Frontal cortex (tissue), 4 donors: Measurements from ENCODE around the gene CACNA1I. TPM values are rescaled to one million over a fixed set of nuclear protein-coding genes. Genes with fewer than 3 reads are reported as not detected.

Experiments
- DNase-seq, 2 donors: peaks; one replicate each; pipeline ENCODE4 v3.0.0; 2012; ENCODE audit warnings: low spot score in 2 of 2
- FAIRE-seq: peaks from 2 replicates; lab custom pipeline; 2012; peaks lifted over from hg19 to GRCh38; lab: Jason Lieb, UNC
- total RNA-seq: library from RNA; depleted of rRNA; stranded (reverse); fragments of >200 nt; gene quantifications from one replicate; pipeline ENCODE4 v1.2.3, GENCODE V29; 2014
- donor health status: control.
- donor health status: control.
- donor health status: control.

CACNA1I gene
- total RNA-seq, 1 donor from 2014 or later: 5.3 TPM

DNA sequence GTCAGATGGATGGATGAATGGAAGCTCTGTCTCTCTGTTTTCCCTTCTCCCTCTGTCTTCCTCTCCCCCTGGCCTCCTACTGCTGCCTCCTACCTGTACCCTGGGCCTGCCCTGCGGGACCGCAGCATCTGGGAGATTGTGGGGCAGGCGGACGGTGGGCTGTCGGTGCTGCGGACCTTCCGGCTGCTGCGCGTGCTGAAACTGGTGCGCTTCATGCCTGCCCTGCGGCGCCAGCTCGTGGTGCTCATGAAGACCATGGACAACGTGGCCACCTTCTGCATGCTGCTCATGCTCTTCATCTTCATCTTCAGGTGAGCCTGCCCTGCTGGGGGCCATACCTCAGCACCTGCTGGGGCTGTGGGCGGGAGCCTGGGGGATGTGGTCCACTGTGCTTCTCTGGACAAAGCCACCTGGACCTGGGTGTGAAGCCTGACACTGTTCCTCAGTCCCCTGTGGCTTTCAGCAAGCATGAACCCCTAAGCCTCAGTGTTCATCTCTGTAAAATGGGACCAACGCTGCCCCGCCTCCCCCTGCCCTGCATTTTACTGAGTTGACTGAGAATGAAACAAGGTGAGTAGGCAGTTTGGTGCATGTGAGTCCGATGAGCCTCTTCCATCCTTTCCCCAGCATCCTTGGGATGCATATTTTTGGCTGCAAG, 88.4 kb downstream of the CACNA1I start:
- no peak for FAIRE-seq
- no peak for DNase-seq

DNA sequence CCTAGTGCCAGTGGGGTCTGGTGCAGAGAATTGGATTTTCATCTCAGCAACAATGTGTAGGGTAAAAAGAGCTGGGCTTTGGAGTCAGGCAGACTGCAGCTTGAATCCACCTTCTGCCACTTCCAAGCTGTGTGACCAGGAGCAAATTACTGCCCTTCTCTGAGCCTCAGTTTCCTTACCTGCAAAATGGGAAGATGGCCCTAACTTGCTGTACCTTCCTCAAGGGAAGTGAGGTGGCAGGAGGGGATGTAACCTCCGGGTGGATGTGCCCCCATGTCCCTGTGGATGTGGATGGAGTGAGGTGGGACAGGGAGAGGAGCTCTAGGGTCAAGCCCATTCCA, 90.9 kb downstream of the CACNA1I start:
- no peak for FAIRE-seq

DNA sequence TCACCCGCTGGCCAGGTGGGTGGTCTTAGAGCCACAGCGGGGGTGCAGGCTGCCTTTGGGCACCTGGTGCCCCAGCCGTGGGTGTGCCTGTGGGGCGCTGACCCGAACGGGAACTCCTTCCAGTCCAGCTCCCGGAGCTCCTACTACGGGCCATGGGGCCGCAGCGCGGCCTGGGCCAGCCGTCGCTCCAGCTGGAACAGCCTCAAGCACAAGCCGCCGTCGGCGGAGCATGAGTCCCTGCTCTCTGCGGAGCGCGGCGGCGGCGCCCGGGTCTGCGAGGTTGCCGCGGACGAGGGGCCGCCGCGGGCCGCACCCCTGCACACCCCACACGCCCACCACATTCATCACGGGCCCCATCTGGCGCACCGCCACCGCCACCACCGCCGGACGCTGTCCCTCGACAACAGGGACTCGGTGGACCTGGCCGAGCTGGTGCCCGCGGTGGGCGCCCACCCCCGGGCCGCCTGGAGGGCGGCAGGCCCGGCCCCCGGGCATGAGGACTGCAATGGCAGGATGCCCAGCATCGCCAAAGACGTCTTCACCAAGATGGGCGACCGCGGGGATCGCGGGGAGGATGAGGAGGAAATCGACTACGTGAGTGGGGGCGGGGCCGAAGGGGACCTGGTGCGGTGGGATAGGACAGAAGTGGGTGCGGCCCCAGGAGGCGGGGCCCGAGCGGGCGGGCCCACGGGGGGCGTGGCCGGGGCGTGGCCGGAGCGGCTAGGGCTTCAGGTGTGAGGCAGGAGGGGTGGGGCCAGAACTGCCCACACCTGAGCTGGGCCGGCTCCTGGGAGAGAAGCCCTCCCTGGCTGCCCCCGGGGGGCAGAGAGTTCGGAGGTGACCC, 91.5 kb downstream of the CACNA1I start:
- no peak for FAIRE-seq
- DNase-seq: no peak

More for the DNA sequence above, 90.9 kb downstream of the CACNA1I start:
- DNase-seq: no peak

DNA sequence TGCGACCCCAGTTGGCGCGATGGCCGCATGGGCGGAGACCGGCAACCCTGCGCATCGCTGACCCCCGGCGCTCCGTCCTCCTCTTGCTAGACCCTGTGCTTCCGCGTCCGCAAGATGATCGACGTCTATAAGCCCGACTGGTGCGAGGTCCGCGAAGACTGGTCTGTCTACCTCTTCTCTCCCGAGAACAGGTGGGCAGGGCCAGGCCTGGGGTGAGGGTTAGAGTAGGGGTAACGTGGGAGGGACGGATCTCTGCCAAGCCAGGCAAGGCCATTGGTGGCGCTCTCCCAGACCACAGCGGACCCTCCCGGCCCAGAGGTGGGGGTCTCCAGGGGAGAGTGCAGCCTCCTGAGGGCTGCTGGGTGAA, 92.1 kb downstream of the CACNA1I start:
- DNase-seq (no peak), FAIRE-seq (no peak)

DNA sequence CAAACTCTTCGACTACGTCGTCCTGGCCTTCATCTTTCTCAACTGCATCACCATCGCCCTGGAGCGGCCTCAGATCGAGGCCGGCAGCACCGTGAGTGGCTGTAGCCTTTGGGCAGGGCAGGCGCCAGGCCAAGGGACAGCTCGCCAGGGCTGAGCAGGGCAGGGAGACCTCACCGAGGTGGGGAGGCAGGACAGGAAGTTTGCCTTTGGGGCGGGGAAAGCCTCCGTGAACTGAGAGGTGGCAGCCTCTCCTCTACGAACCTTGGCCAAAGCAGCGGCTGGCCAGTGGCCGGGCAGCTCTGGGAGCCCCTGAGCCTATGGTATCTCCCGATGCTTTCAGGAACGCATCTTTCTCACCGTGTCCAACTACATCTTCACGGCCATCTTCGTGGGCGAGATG, 93.2 kb downstream of the CACNA1I start:
- DNase-seq (no peak), FAIRE-seq (no peak)

DNA sequence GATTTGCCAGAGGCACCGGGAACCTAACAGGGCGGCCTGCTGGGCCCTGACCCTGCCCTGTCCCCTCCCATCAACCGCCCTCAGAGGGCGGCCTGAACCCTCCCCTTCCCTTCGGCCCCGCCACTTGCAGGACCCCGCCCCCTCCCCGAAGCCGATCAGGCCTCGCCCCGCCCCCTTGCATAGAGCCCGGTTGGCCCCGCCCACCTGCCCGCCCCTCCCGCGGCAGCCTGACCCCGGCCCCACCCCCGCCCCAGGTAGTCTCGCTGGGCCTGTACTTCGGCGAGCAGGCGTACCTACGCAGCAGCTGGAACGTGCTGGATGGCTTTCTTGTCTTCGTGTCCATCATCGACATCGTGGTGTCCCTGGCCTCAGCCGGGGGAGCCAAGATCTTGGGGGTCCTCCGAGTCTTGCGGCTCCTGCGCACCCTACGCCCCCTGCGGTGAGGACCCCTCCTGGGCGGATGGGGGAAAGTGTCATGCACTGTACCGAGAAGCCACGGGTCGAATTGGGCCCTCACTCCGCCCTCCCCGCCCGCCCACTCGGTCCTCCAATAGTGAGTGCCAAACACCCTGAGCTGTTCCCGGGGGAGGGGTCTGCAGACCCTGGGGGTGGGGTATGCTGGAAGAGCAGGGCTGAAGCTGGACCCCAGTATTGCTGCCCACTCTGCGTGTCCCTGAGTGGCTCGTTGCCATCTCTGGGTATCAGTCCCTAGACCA, 94.1 kb downstream of the CACNA1I start:
- FAIRE-seq: no peak
- no peak for DNase-seq

DNA sequence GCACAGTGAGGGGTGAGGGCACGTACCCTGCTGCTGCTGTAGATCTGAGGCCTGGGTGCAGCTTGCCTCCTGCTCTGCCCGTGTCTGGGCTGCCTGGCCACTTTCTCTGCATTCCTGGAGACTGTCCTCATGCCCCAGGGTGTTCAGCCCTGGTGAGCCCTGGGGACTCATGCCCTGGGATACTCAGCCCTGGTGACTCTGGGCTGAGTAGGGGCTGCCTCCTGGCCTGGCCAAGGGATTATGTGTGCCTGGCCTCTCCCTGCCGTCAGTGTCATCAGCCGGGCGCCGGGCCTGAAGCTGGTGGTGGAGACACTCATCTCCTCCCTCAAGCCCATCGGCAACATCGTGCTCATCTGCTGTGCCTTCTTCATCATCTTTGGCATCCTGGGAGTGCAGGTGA, 94.7 kb downstream of the CACNA1I start:
- FAIRE-seq (no peak), DNase-seq (no peak)

DNA sequence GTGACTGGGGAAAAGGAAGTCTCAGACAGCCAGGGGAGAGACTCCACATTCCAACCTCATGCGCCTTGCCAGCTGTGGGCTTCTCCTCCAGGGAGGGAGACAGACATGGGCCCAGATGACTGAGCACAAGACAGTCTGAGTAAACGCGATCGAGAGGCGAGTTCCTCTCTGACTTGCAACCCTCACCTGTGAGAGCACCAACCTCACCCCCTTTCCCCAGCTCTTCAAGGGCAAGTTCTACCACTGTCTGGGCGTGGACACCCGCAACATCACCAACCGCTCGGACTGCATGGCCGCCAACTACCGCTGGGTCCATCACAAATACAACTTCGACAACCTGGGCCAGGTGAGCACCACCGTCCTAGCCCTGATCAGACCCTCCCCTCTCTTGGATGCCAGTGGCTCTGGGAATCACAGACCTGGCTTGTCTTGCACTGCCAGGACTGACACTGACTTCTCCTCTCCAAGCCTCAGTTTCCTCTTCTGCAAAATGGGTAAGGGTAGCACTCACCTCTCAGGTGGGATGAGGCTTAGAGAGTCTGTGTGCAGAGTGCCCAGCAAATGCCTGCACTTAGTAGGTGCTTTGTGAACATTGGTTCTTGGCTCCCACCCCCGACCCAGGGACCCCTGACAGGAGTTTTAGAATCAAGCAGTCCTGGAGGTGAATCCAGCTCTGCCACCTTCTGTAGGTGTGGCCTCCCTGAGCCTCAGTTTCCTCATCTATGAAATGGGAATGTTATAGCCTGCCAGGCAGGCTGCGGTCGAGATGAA, 95.3 kb downstream of the CACNA1I start:
- FAIRE-seq (no peak), DNase-seq (no peak)

DNA sequence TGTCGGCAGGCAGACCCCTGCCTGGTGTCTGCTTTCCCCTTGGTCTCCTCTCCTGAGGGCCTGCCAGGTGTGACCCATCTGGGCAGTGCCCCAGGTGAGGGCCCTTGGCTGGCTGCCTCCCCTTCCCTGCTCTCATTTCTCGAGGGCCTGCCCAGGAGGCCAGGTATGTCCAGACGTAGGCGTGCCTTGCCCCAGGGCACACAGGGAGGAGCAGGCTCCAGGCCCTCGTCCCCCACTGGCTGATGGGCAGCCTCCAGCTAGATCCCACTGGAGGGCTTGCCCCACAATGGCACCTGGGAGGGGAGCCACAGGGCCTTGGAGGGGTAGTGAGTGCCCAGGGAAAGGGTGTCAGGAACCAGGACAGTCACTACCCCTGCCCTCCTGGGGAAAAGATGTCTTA, 95.9 kb downstream of the CACNA1I start:
- DNase-seq (no peak), FAIRE-seq (no peak)

DNA sequence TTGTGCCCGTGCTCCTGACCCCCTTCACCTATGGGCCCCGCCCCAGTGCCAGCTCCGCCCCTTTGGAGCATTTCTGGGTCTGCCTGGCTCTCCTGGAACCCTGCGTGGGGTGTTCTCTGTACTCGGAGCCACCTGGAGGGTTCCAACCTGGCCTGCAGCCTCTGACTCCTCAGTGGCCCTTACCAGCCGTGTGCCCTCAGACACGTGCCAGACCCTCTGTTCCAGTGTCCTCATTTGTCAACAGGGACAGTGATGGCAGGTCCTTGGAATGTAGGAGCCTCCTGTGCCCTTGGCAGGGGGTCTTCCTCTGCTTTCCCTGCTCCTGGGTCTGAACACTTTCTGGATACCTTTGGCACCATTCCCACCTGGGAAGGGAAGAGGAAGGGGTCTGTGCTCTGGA, 96.4 kb downstream of the CACNA1I start:
- FAIRE-seq (no peak), DNase-seq (no peak)

DNA sequence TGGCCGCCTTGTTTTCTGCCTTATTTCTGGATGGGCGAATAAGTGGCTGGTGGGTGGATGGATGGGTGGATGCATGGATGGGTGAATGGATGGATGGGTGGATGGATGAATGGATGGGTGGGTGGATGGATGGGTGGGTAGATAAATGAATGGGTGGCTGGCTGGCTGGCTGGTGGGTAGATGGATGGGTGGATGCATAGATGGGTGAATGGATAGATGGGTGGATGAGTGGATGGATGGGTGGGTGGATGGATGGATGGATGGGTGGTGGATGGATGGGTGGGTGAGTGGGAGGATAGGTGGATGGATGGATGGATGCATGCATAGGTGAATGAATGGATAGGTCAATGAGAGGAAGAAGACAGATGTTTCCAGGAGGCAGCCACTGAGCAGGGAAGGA, 98.9 kb downstream of the CACNA1I start:
- no peak for FAIRE-seq
- no peak for DNase-seq

DNA sequence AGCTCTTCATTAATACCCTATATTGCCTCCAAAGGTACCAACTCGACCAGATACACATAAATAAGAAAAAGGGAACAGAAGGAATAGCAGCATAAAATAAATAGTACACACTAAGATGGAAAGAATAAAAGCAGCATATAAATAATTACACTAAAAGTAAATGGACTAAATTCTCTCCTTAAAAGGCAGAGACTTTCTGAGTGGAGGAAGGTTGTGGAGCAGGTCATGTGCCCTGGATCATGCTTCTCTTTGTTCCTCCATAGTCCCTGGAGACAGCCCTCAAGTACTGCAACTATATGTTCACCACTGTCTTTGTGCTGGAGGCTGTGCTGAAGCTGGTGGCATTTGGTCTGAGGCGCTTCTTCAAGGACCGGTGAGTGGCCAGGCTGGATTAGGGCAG, 101.4 kb downstream of the CACNA1I start:
- no peak for FAIRE-seq

DNA sequence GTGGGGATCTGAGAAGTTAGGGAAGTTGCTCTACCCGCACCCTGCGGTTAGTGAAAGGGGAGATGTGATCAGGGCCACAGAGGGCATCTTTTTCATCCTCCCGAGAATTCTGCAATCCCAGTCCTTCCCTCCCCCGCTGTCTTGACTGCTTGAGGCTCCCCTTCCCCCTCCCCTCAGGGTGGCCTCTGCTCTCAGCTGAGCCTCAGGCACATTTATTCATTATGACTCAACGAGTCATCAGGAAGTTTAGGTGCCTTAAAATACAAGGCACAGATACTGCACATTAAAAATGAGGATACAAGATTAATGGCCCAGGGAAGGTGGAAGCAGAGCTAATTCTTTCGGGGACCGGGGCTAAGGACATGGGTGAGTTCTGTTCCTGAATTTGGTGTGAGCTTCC, 104.0 kb downstream of the CACNA1I start:
- DNase-seq: no peak
- no peak for FAIRE-seq

More for the DNA sequence above, 101.4 kb downstream of the CACNA1I start:
- no peak for DNase-seq

DNA sequence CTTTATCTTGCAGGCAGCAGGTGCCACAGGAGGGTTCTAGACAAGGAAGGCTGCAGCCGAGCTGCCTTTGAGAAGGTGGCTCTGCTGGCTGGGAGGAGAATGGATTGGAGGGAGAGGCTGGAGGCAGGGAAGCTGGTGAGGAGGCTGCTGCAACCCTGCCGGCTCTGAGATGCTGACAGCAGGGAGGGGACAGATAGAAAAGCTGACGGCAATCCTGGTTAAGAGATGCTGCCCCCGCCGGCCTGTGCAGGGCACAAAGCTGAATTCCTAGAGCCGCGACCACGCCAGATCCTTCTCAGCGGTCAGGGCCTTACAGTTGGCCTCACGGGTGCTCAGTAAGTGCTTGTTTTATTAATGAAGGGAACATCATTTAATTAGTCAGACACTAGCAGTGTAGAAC, 105.4 kb downstream of the CACNA1I start:
- no peak for FAIRE-seq
- no peak for DNase-seq

DNA sequence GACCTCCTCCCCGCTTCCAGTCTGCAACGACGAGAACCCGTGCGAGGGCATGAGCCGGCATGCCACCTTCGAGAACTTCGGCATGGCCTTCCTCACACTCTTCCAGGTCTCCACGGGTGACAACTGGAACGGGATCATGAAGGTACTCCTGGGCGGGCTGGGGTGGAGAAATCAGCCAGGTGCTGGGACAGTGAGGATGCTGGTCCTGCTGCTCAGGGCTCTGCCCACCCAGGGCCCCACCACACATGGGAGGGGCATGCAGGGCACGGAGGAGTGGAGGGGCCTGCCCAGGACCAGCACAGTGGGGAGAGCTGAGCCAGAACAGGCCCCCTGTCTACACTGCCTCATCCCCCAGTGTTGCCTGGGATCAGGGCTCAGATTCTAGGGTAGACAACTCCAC, 107.4 kb downstream of the CACNA1I start:
- DNase-seq: no peak
- FAIRE-seq: no peak

DNA sequence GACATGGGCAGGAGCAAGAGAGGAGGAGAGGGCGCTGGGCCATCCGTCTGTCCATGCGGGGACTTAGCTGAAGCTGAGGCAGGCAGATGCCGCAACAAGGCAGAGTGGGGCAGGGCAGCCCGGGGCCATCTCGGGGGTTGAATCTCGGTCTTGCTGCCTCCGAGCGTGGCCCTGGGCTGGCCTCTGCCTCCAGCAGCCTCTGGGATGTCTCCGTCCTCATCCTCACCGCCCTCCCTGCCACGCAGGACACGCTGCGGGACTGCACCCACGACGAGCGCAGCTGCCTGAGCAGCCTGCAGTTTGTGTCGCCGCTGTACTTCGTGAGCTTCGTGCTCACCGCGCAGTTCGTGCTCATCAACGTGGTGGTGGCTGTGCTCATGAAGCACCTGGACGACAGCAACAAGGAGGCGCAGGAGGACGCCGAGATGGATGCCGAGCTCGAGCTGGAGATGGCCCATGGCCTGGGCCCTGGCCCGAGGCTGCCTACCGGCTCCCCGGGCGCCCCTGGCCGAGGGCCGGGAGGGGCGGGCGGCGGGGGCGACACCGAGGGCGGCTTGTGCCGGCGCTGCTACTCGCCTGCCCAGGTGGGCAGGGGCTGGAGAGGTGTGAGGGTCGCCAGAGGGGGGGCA, 108.4 kb downstream of the CACNA1I start:
- DNase-seq: no peak
- FAIRE-seq: no peak

DNA sequence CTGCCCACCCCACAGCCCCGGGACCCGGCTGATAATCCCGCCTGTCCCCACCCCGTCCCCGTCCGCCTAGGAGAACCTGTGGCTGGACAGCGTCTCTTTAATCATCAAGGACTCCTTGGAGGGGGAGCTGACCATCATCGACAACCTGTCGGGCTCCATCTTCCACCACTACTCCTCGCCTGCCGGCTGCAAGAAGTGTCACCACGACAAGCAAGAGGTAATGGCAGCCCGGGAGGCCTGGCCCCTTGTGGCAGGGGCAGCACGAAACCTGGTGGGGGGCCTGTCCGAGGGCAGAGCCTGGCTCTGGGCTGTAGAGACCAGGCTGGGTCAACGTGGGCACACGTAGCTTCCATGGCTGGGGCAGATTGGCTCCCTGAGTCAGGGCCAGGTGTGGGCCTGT, 109.1 kb downstream of the CACNA1I start:
- DNase-seq (no peak), FAIRE-seq (no peak)

DNA sequence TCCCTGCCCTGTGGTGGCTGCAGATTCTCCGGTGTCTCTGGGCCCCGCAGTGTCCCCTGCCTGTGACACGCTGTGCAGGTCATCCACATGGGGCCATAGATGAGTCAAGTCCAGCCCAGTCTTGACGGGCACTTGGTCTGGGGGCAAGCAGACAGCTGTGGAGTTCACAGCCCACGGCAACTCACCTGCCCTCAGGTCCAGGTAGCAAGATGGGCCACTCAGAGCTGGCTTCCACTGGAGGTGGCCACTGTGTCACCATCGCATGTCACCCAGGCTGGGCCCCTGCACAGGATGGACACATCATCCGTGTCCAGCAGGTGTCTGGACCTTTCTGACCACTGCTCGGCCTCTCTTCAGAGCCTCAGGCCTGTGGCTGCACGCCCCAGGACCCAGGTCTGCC, 109.9 kb downstream of the CACNA1I start:
- FAIRE-seq (no peak), DNase-seq (no peak)

DNA sequence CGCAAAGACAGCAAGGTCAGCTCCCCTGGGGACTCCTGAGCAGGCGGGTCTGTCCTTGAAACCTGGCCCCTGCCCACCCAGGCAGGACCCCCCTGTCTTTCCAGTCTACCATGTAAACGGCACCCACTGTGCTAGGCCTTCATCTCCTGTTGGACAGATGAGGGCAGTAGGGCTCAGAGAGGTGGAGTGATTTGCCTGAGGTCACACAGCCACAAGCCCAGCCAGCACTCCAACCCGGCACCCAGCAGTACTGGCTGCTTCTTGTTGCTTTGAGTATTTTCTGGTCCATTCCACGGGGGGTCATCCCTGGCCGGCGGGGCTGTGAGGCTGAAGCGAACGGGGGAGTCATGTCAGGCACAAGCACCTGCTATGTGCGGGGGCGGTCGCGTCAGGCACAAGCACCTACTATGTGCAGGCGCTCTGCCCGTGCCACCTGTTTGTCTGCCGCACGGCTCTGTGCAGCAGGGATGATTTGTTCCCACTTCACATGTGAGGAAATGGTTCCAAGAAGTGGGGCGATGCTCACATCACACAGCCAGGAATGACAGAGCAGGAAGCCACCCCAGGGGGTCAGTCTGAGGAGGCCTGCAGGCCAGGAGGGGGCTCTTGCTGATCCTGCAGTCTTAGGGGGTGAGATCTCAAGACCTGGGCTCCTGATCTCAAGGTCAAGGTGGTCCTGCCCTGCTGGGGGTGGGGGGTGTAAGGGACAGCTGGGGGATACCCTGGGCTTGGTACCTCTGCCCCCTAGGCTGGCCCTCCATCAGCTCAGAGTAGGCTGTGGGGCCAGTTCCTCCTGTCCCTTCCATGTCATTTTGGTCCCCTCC, 110.7 kb downstream of the CACNA1I start:
- DNase-seq (no peak), FAIRE-seq (no peak)
